Measurements from ENCODE around the gene ZIC5.

- TF ChIP-seq SUZ12 (IDR thresholded peaks at IDR 0.05; ENCODE audit: extremely low read depth, insufficient read depth, insufficient read length) (no peak), ZNF274 (IDR thresholded peaks at IDR 0.05; ENCODE audit: low read depth, low read length) (no peak)
Observed at GRCh38 chr13:99919132-99919531, 52.4 kb downstream of the ZIC5 start.
